K562 (cell line): ENCODE results near the gene UNC80. TPM values are rescaled to one million over a fixed set of nuclear protein-coding genes. Genes with fewer than 3 reads are reported as not detected.

ENCODE experiments used
- ARNT ChIP-seq, 2 experiments: fragments of 450-650 bp; IDR thresholded peaks; 2 replicates each; pipeline ENCODE4 v1.6.1; 2016; ENCODE audit warnings: mild to moderate bottlenecking in 1 of 2
- E2F1 ChIP-seq: sonication (generic); formaldehyde crosslinking; IDR thresholded peaks from 2 replicates; pipeline ENCODE4 v1.8.1; 2023; ENCODE audit warnings: mild to moderate bottlenecking, missing genetic modification reagents, moderate library complexity
- EGR1 ChIP-seq: fragments of 450-650 bp; conservative IDR thresholded peaks from 2 replicates; pipeline ENCODE4 v1.6.1; 2017; ENCODE audit warnings: mild to moderate bottlenecking
- EHMT2 ChIP-seq: fragments of 450-650 bp; IDR thresholded peaks from 2 replicates; pipeline ENCODE4 v1.6.1; 2018; ENCODE audit warnings: antibody characterized with exemption
- ILK ChIP-seq: fragments of 450-650 bp; IDR thresholded peaks from 2 replicates; pipeline ENCODE4 v1.6.1; 2016; ENCODE audit warnings: missing genetic modification characterization, low read depth, mild to moderate bottlenecking, missing compliant biosample characterization, moderate library complexity, borderline replicate concordance
- NBN ChIP-seq: fragments of 450-650 bp; IDR thresholded peaks from 2 replicates; pipeline ENCODE4 v1.6.1; 2016; ENCODE audit warnings: low read depth, mild to moderate bottlenecking
- NEUROD1 ChIP-seq: fragments of 150-350 bp; IDR thresholded peaks from 2 replicates; pipeline ENCODE4 v1.6.1; 2014; ENCODE audit warnings: borderline replicate concordance, low read length, low read depth; ENCODE audit not compliant: partially characterized antibody
- NR3C1 ChIP-seq: sonication (generic); formaldehyde crosslinking; IDR thresholded peaks from 2 replicates; pipeline ENCODE4 v1.8.1; 2022; ENCODE audit warnings: missing genetic modification reagents
- PHF21A ChIP-seq: fragments of 450-650 bp; IDR thresholded peaks from 2 replicates; pipeline ENCODE4 v1.6.1; 2017; ENCODE audit warnings: low read depth, borderline replicate concordance
- PML ChIP-seq: IDR thresholded peaks from 2 replicates; pipeline ENCODE4 v1.6.1; 2012; ENCODE audit warnings: low read length, inconsistent platforms
- PTRF ChIP-seq: fragments of 450-650 bp; IDR thresholded peaks from 2 replicates; pipeline ENCODE4 v1.6.1; 2016; ENCODE audit warnings: mild to moderate bottlenecking, missing genetic modification characterization, missing compliant biosample characterization
- RBM14 ChIP-seq: fragments of 200-400 bp; formaldehyde crosslinking; IDR thresholded peaks from 2 replicates; pipeline ENCODE4 v1.6.1; 2018; ENCODE audit warnings: low read depth, mild to moderate bottlenecking, low read length, moderate library complexity, borderline replicate concordance; ENCODE audit not compliant: insufficient read depth
- RNF2 ChIP-seq: sonication (generic); IDR thresholded peaks from 2 replicates; pipeline ENCODE4 v1.6.1; 2016
- RUNX1 ChIP-seq: sonication (generic); IDR thresholded peaks from 2 replicates; pipeline ENCODE4 v1.6.1; 2016; ENCODE audit warnings: antibody characterized with exemption, low read depth
- SMARCB1 ChIP-seq: IDR thresholded peaks from 2 replicates; pipeline ENCODE4 v1.6.1; 2011; ENCODE audit warnings: improper control_type of control experiment, low read depth; ENCODE audit not compliant: insufficient read length
- ZBTB12 ChIP-seq: fragments of 250-450 bp; sonication (Bioruptor Pico); IDR thresholded peaks from 2 replicates; pipeline ENCODE4 v1.4.0; 2020
- ZBTB33 ChIP-seq: sonication (generic); formaldehyde crosslinking; IDR thresholded peaks from 2 replicates; pipeline ENCODE4 v1.8.1; 2023; ENCODE audit warnings: mild to moderate bottlenecking, missing genetic modification reagents
- ZNF165 ChIP-seq: fragments of 250-450 bp; sonication (Bioruptor Pico); IDR thresholded peaks from 2 replicates; pipeline ENCODE4 v1.4.0; 2020; ENCODE audit warnings: borderline replicate concordance
- ZNF263 ChIP-seq: sonication (generic); formaldehyde crosslinking; IDR thresholded peaks from 2 replicates; pipeline ENCODE4 v1.8.0; 2022; ENCODE audit warnings: mild to moderate bottlenecking, missing genetic modification reagents, borderline replicate concordance
- ZNF511 ChIP-seq: sonication (generic); formaldehyde crosslinking; IDR thresholded peaks from 2 replicates; pipeline ENCODE4 v1.8.0; 2022; ENCODE audit warnings: mild to moderate bottlenecking, missing genetic modification reagents
- ZNF785 ChIP-seq: fragments of 250-450 bp; sonication (Bioruptor Pico); IDR thresholded peaks from 2 replicates; pipeline ENCODE4 v1.4.0; 2020; ENCODE audit warnings: mild to moderate bottlenecking
- polyA plus RNA-seq, 8 experiments: library from polyadenylated mRNA; depleted of rRNA in 4 of 8; stranded (reverse) in 5 of 8; unstranded in 3 of 8; fragments of >200 nt; fragmentation: Nextera tagmentation in 2 of 8; fragmentation: Illumina TruSeq in 1 of 8; extraction: Ambion mirVana in 2 of 8; extraction: Trizol in 1 of 8; gene quantifications; 2 replicates each; pipeline versions ENCODE4 v1.2.1 to v1.2.3, GENCODE V29; 2011 to 2014; ENCODE audit warnings: inconsistent platforms in 1 of 8, missing spikeins in 1 of 8
- total RNA-seq, 7 experiments: library from RNA; depleted of rRNA in 6 of 7; stranded (reverse); fragments of >200 nt in 6 of 7; fragmentation: Illumina TruSeq in 2 of 7; extraction: Trizol in 2 of 7; gene quantifications; 2 replicates each; pipeline versions ENCODE4 v1.2.1 to v1.2.3, GENCODE V29; 2011 to 2021; ENCODE audit warnings: low replicate concordance in 1 of 7

Gene UNC80
- total and polyA plus RNA-seq, 9 of the 15 experiments (the other 6 are each of a cell fraction or from before 2014, with no cell fraction given), result under 0.01 to 0.04 (median 0.01) TPM; not detected in 5

GRCh38 chr2:209771474-209772289 lies at the start of gene UNC80 (continued):
- TF ChIP-seq ZNF511 (CRISPR knock-in tag) (peak; percentile 69; the same call in 1 of the 2 replicates), RBM14 (no peak), RUNX1 (no peak), PTRF (tag) (no peak), ZNF165 (CRISPR knock-in tag) (no peak), PHF21A (no peak), RNF2 (no peak), NR3C1 (CRISPR knock-in tag) (no peak), ZNF785 (CRISPR knock-in tag) (no peak), ZNF263 (CRISPR knock-in tag) (no peak), NEUROD1 (no peak), PML (no peak), ARNT (IDR thresholded peaks at IDR 0.05) (no peak), EGR1 (peak; percentile 83), ILK (tag) (no peak), EHMT2 (peak; percentile 92), E2F1 (CRISPR knock-in tag) (no peak), NBN (no peak), ZBTB12 (CRISPR knock-in tag) (no peak), ZBTB33 (CRISPR knock-in tag) (no peak), SMARCB1 (no peak)
